ENCODE data around the gene ZDHHC11B.

ZDHHC11B gene

DNA sequence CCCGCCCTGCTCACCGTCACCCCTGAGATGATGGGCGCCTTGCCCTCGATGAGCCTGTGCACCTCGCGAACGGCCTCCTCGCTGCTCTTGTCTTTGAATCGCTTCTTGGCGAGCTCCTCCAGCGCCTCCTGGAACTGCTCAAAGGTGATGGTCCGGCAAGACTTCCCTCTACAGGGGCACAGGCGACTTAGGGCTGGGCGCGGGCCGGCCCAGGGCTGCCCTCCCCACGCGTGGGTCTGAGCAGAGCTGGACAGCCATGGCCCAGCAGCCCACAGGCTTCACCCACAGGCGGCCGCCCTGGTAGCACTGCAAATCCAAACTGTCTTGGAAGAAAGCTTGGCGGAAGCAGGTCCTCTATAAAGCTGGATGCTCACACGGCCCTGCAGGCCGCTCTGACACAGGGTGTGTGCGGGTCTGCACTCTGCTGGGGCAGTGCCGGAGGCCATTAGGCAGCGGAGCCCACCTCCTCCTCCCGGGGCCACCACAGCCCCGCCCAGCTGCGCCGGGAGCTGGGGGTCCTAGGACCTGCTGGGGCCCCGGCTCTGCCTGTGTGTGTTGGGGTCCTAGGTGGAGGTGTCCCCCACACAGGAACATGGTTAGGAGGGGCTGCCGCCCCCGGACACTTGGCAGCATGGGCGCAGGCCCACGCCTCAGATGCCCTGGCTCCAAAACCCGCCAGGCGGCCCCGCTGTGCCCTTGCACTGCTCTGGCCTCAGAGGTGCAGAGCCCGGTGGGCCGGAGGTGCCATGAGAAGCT is 118.4 kb downstream of the ZDHHC11B start:
- no peak for FAIRE-seq

DNA sequence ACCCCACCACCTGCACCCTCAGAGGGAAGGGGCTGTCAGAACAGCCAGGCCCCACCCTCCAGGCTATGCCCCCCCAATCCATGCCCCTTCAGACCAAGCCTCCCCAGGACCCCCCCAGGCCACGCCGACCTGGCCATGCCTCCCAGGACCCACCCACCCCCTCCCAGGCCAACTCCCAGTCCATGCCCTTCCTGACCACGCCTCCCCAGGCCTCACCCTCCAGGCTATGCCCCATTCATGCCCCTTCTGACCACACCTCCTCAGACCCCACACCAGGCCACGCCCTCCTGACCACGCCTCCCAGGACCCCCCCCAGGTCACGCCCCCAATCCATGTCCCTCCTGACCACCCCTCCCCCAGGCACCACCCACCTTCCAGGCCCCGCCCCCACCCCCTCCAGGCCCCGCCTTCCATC is 119.0 kb downstream of the ZDHHC11B start:
- no peak for FAIRE-seq
- no peak for DNase-seq (ENCODE audit: insufficient read length, low spot score)

More for the DNA sequence above, 118.4 kb downstream of the ZDHHC11B start:
- no peak for DNase-seq (ENCODE audit: insufficient read length, low spot score)

DNA sequence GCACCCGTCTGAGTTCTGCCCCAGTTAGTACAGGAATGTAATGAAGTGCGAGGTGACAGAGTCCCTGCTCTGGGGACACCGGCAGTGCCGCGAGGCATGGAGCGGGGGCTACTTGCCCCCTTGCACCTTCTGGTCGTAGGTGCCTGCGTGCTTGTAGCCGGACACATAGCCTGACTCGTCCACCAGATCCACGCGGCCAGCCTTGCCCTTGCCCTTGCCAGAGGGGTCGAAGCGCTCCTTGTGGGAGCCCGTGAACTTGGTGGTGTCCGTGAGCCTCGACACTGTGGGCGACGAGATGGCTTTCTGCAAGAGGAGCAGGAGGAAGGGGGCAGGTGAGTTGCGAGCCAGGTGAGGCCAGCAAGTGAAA is 119.6 kb downstream of the ZDHHC11B start:
- FAIRE-seq (no peak), DNase-seq (ENCODE audit: insufficient read length, low spot score) (no peak)

- FAIRE-seq (no peak), DNase-seq (ENCODE audit: insufficient read length, low spot score) (no peak)
These were observed 120.1 kb downstream of the ZDHHC11B start for GRCh38 chr5:664343-664993.

DNA sequence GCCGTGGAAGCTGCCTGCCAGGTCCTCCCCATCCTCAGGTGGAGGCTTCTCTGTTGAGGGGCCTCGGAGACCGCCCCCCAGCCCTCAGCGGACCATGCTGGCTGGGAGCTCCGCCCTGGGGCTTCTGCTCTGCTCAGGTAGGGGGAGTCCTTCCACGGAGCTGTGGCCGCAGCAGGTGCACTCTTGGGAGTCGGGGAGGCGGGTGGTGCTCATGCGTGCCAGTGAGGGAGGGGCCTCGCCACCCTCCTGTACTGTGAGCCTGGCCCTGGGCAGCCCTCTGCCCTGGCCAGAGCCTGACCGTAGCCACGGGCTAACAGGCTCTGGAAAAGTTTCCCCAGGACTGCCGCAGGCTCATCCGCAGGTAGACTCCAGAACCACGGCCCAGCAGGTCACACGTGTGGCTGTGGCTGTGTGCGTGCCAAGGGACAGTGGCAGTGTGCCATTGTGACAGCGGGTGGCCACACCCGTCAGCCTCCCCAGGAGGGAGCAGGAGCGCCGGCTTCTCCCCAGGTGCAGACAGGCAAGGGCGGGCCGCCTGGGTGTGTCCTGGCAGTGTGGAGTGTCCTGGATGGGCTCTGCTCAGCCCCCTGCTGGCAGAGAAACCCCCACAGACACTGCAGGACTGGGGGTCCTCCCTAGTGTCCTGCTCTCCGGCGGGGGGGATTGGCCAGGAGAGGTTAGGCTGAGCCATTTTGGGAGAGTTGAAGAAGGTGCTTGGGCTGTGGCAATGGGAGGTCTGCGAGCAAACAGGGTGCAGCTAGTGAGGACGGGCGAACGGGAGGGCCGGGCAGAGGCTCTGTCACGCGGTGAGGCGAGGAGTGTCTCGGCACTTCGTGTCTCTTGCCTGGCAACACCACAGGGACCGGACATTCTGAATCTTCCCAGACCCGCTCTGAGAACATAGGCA is 120.8 kb downstream of the ZDHHC11B start:
- FAIRE-seq = no peak
- no peak for DNase-seq (ENCODE audit: insufficient read length, low spot score)

- DNase-seq (ENCODE audit: insufficient read length, low spot score) (no peak), FAIRE-seq (no peak)
These were observed 121.6 kb downstream of the ZDHHC11B start for GRCh38 chr5:662751-663435.

- DNase-seq (ENCODE audit: insufficient read length, low spot score) = no peak
- no peak for FAIRE-seq
These were observed 122.4 kb downstream of the ZDHHC11B start for GRCh38 chr5:661891-662750.

- no peak for DNase-seq (ENCODE audit: insufficient read length, low spot score)
- FAIRE-seq = no peak
These were observed 124.0 kb downstream of the ZDHHC11B start for GRCh38 chr5:660491-661030.

Measured in GM19239 (cell line).